OCI-LY1 (cell line): ENCODE measurements around the gene LY9.

ENCODE experiments used
- EZH2 ChIP-seq: fragments of 200-600 bp; sonication (generic), shearing (Covaris generic); IDR thresholded peaks from 2 replicates; pipeline ENCODE4 v1.8.0; 2017; ENCODE audit warnings: borderline replicate concordance, mixed run types, mild to moderate bottlenecking, antibody characterized with exemption, low read length, moderate library complexity, mixed read lengths
- TF ChIP-seq, protein P1 (sequence below): fragments of 200-600 bp; sonication (generic), shearing (Covaris generic); IDR thresholded peaks from 2 replicates; pipeline ENCODE4 v1.5.1; 2017; ENCODE audit warnings: mild to moderate bottlenecking, antibody characterized with exemption, low read length, moderate library complexity, mixed read lengths

DNA sequence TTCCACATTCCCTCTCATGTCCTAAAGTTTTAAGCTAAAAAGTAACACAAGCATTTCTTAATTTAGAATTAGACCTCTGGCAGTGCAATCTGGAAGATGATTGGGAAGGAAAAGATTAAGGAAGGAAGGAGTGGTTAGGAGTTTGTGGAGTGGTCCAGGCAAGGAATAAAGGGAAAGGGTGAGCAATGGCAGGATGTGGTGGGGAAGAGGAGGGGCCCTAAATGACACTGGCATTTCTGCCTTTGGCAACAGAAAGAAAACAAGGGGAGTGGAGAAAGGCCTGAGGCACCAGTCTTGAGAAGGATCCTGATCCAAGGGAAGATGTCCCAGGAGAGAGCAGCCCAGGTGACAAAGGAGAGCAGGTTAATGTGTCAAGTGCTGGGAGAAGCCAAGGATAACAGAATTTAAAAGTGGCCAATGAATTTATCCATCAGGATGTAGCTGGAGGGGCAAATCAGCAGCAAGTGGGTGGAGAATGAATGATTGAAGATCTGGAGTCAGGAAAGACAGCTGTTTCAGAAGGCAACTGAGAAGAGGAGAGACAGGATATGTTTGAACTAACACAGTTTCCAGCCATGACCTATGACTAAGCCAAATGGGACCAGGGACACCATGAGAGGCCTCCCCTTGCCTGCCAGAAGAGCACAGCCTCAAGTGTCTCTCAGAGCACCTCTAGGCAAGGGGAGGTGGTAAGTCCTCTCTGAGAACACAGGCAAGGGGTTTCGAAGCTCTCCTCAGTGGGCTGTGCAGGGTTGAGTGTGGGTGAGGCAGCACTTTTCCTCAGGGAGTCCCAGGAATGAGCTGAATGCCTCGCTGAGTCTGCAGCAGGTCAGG is 20.9 kb upstream of the LY9 start:
- TF ChIP-seq, protein P1, sequence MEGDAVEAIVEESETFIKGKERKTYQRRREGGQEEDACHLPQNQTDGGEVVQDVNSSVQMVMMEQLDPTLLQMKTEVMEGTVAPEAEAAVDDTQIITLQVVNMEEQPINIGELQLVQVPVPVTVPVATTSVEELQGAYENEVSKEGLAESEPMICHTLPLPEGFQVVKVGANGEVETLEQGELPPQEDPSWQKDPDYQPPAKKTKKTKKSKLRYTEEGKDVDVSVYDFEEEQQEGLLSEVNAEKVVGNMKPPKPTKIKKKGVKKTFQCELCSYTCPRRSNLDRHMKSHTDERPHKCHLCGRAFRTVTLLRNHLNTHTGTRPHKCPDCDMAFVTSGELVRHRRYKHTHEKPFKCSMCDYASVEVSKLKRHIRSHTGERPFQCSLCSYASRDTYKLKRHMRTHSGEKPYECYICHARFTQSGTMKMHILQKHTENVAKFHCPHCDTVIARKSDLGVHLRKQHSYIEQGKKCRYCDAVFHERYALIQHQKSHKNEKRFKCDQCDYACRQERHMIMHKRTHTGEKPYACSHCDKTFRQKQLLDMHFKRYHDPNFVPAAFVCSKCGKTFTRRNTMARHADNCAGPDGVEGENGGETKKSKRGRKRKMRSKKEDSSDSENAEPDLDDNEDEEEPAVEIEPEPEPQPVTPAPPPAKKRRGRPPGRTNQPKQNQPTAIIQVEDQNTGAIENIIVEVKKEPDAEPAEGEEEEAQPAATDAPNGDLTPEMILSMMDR, result no peak
- TF ChIP-seq EZH2, result no peak
